Endometrium (tissue), 2 donors: ENCODE data around the gene DPEP2.
"Not testable (repeated sequence)": the region's sequence is repeated elsewhere in the genome, so short reads cannot be mapped to it uniquely, and the experiment has no call there.

Experiments
- FAIRE-seq: peaks from 2 replicates; lab custom pipeline; 2012; peaks lifted over from hg19 to GRCh38; lab: Jason Lieb, UNC
- donor health status: control.
- donor health status: control.

The DPEP2 gene

DNA sequence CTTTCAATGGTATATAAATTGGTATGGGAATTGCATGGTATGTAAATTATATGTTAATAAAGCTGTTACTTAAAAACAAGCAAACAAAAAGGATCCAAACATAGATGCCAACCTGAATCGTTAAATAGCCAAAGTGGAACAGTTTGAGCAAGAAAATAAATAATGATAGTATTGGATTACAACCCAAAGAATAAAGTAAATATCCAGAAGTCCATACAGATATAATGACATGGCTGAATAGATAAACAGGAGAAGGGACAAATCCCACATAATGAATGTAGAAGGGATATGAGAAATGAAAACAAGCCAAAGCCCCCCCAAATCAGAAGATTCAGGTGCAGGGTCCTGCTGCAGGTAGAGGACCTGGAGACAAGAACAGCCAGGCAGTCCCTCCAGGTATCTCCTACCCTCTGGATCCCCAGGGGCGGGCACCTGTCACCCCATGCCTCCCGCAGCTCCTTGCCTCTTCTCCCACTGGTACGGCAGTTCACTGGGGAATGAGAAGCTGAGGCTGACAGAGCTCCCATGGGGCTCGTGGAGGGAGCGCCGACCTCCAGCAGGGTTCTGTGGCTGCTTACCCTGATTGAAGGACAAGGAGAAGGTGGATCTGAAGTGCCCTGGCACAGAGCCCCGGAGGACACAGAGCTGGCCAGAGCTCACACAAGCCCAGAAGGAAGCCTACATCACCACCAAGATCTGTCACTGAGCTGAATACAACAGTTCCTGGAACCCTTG, 45.5 kb downstream of the DPEP2 start:
- no peak for FAIRE-seq

DNA sequence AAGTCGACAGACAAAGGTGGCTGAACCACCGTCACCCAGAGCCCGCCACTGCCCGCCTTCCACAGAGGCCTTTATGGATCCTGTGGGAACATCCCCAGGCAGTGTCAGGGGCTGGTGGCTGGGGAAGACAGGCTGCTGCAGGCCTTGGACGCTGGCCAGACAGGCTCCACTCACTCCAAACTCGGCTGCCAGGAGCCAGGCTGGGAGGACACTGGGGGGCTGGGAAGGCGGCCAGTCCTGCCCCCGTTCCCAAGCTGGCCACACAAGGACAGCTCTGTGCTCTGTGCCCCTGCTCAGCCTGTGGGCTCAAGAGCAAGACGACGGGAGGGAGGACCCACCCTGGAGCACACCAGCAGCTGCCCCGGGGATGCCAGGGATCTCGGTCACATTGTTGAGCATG, 47.8 kb downstream of the DPEP2 start:
- FAIRE-seq = no peak

DNA sequence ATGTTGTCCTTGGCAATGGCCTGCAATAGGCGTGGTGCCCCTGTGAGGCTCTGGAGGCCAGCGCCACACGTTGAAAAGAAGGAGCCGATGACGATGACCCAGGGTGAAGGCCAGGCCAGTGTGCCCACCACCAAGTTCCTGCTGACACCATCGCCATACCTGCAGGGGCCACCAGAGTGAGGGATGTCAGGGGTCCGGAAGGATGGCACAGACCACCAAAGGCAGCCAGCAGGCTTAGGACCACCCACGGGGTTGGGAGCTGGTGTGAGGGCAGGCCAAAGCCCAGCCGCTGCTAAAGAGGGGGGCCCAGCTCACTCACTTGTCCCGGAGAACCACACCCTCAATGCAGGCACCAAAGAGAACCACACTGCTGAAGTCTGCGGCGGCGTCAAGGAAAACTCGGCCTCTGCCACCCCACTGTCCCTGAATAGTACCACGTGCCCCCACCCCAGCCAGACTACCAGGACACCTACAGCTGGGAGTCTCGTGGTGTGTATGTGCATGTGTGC, 48.9 kb downstream of the DPEP2 start:
- no peak for FAIRE-seq

GRCh38 chr16:67949645-67950044, 49.6 kb downstream of the DPEP2 start:
- FAIRE-seq = no peak

DNA sequence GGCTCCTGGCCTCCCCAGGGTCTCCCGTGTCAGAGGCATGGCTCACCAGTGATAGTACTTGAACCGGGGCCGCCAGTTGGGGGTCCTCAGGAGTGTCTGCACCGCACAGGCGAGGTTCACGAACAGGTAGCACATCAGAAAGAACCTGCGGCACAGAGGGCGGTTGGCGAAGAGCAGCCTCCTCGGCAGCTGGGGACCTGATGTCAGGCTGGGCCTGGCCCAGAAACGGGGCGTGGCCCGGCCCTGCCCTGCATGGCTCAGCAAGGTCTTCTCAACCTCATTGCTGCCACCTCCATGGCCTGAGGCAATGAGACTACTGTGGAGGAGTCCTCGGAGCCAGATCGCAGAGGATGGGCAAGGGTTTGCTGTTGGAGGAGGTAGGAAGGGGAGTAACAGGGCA, 51.3 kb downstream of the DPEP2 start:
- no peak for FAIRE-seq

GRCh38 chr16:67946966-67947558, 52.2 kb downstream of the DPEP2 start:
- no peak for FAIRE-seq

- FAIRE-seq = no peak
These were observed 53.1 kb downstream of the DPEP2 start for GRCh38 chr16:67946128-67946569.

GRCh38 chr16:67945392-67945933, 53.8 kb downstream of the DPEP2 start:
- FAIRE-seq = no peak

- FAIRE-seq = no peak
These were observed 54.4 kb downstream of the DPEP2 start for GRCh38 chr16:67944690-67945391.

GRCh38 chr16:67943619-67944504, 55.4 kb downstream of the DPEP2 start, which contains the start of gene LCAT:
Gene LCAT, minus strand, starts transcription at chr16:67944120. Its CDS starts 19 bp downstream, at chr16:67944101.
- no peak for FAIRE-seq

GRCh38 chr16:67943256-67943618, 56.0 kb downstream of the DPEP2 start:
- FAIRE-seq = no peak

GRCh38 chr16:67942510-67943255, 56.6 kb downstream of the DPEP2 start:
- no peak for FAIRE-seq

GRCh38 chr16:67942200-67942509, 57.1 kb downstream of the DPEP2 start:
- no peak for FAIRE-seq

GRCh38 chr16:67941469-67942199, 57.6 kb downstream of the DPEP2 start:
- FAIRE-seq = no peak

DNA sequence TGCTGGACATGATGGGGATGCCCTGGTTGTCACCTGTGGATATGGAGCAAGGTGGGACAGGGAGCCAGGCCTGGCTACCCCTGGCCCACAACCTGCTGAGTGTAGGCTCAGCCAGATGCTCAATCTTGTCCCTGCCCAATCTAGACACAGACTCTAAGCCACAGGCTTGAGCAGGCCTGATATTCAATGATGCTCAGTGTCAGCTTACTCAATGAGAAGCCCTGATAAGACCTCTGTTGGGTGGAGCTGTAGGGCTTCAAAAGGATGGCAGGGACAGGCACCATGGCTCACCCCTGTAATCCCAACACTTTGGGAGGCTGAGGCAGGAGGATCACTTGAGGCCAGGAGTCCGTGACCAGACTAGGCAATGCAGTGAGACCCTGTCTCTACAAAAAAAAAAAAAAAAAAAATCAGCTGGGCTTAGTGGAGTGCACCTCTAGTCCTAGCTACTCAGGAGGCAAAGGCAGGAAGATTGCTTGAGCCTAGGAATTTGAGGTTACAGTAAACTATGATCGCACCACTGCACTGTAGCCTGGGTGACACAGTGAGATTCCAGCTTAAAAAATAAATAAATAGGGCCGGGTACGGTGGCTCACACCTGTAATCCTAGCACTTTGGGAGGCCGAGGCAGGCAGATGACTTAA, 58.7 kb downstream of the DPEP2 start:
- no peak for FAIRE-seq

DNA sequence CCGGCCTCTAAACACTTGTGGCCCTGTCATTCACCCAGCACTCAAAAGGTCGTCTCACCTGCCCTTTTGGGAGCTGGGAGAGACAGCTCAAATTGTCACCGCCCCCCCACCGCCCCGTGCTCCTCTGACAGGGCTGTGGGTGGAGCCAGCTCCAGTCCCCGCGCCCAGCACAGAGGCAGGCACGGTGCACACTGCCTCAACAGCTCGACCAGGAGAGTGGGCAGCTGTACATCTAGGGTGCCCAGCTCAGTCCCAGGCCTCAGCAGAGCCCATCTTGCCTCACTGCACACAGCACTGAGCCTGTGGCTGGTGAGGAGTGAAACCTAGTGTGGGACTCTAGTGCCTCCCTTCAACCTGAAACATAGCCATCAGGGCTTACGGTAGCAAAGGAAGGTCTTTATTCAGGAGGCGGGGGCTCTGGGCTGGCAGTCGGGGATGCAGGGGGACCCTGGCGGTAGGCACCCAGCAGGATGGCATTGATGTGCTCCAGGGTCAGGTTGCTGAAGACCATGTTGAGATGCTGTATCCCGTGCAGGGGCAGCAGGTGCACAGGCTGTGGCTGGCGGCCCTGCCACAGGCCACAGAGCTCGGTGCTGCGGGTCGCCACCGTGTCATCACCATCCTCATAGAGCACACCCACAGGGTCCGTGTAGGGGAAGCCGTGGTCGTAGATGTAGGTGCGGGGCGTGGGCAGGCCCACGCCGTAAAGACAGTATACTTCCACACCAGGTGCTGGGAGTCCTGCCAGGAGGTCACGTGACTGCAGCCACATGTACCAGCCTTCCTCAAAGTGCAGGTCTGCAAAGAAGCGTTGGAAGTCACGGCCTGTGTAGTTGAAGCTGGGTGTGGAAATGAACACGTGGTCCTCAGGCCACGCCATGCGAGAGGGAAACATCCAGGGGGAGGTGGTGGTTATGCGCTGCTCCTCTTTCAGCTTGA, 59.5 kb downstream of the DPEP2 start:
- FAIRE-seq = no peak

GRCh38 chr16:67937713-67938112, 61.6 kb downstream of the DPEP2 start:
- FAIRE-seq = not testable (repeated sequence)
